WTC11 (cell line): Measurements from ENCODE around the gene SETD1A. TPM values are rescaled to one million over a fixed set of nuclear protein-coding genes. Genes with fewer than 3 reads are reported as not detected.

Experiments used
- ATAC-seq: fragments of 200-7000 bp; cut with Tn5 transposase; 2 replicates; pipeline ENCODE4 v1.10.0; 2021; ENCODE audit warnings: mild to moderate bottlenecking, moderate library complexity
- CTCF ChIA-PET: fragments of 300-600 bp; sonication (Branson Sonifier 250); formaldehyde crosslinking; loops from one replicate; lab custom pipeline; 2021; ENCODE audit warnings: antibody characterized with exemption; lab: Charles Lee
- POLR2A ChIA-PET: fragments of 350-600 bp; sonication (Branson Sonifier 250); formaldehyde crosslinking; loops from one replicate; lab custom pipeline; 2021; ENCODE audit warnings: antibody characterized with exemption; lab: Charles Lee
- DNase-seq: peaks from one replicate; pipeline ENCODE4 v3.0.0; 2021; ENCODE audit warnings: low spot score
- H3K27ac Mint-ChIP-seq: 2 replicates; pipeline ENCODE4 v1.8.0; 2021; ENCODE audit warnings: mixed read lengths
- H3K27me3 Mint-ChIP-seq: 2 replicates; pipeline ENCODE4 v1.8.0; 2021; ENCODE audit warnings: low read depth, mild to moderate bottlenecking, moderate library complexity, mixed read lengths
- H3K36me3 Mint-ChIP-seq: 2 replicates; pipeline ENCODE4 v1.8.0; 2021; ENCODE audit warnings: mixed read lengths
- H3K4me1 Mint-ChIP-seq: 2 replicates; pipeline ENCODE4 v1.8.0; 2022; ENCODE audit warnings: mixed read lengths
- H3K4me3 Mint-ChIP-seq: 2 replicates; pipeline ENCODE4 v1.8.0; 2021; ENCODE audit warnings: mild to moderate bottlenecking, moderate library complexity, mixed read lengths
- H3K9me3 Mint-ChIP-seq: 2 replicates; pipeline ENCODE4 v1.8.0; 2021; ENCODE audit warnings: mixed read lengths
- ATF2 ChIP-seq: sonication (generic); formaldehyde crosslinking; IDR thresholded peaks from 2 replicates; pipeline ENCODE4 v1.8.1; 2022; ENCODE audit warnings: low read depth, missing genetic modification reagents, borderline replicate concordance
- CBFB ChIP-seq: sonication (generic); formaldehyde crosslinking; IDR thresholded peaks from 2 replicates; pipeline ENCODE4 v1.8.1; 2022; ENCODE audit warnings: mild to moderate bottlenecking, low read depth, missing genetic modification reagents
- CREM ChIP-seq: sonication (generic); formaldehyde crosslinking; IDR thresholded peaks from 2 replicates; pipeline ENCODE4 v1.8.1; 2022; ENCODE audit warnings: mild to moderate bottlenecking, missing genetic modification reagents, moderate library complexity
- EMX1 ChIP-seq: fragments of 250-450 bp; sonication (Bioruptor Pico); IDR thresholded peaks from 2 replicates; pipeline ENCODE4 v1.8.0; 2021; ENCODE audit warnings: mild to moderate bottlenecking
- ESRRA ChIP-seq: sonication (generic); formaldehyde crosslinking; IDR thresholded peaks from 2 replicates; pipeline ENCODE4 v1.8.1; 2022; ENCODE audit warnings: mild to moderate bottlenecking, missing genetic modification reagents, borderline replicate concordance
- FOXJ3 ChIP-seq: sonication (generic); formaldehyde crosslinking; IDR thresholded peaks from 2 replicates; pipeline ENCODE4 v1.9.0; 2021; ENCODE audit warnings: missing genetic modification reagents, mild to moderate bottlenecking, borderline replicate concordance
- FOXP4 ChIP-seq: sonication (generic); formaldehyde crosslinking; IDR thresholded peaks from 2 replicates; pipeline ENCODE4 v1.8.0; 2022; ENCODE audit warnings: mild to moderate bottlenecking, missing genetic modification reagents
- GTF2I ChIP-seq: fragments of 250-450 bp; sonication (Bioruptor Pico); conservative IDR thresholded peaks from 2 replicates; pipeline ENCODE4 v1.4.0; 2021; ENCODE audit warnings: mild to moderate bottlenecking
- NFATC4 ChIP-seq: fragments of 250-450 bp; sonication (Bioruptor Pico); IDR thresholded peaks from 2 replicates; pipeline ENCODE4 v1.9.0; 2021; ENCODE audit warnings: mild to moderate bottlenecking
- NR3C1 ChIP-seq: sonication (generic); formaldehyde crosslinking; conservative IDR thresholded peaks from 2 replicates; pipeline ENCODE4 v1.8.1; 2023; ENCODE audit warnings: low read depth, mild to moderate bottlenecking, missing genetic modification reagents
- RELA ChIP-seq: sonication (generic); formaldehyde crosslinking; IDR thresholded peaks from 2 replicates; pipeline ENCODE4 v1.8.1; 2022; ENCODE audit warnings: missing genetic modification reagents, mild to moderate bottlenecking, borderline replicate concordance
- RORB ChIP-seq: fragments of 250-450 bp; sonication (Bioruptor Pico); IDR thresholded peaks from 2 replicates; pipeline ENCODE4 v1.9.0; 2021; ENCODE audit warnings: mild to moderate bottlenecking
- TP53 ChIP-seq: sonication (generic); formaldehyde crosslinking; IDR thresholded peaks from 2 replicates; pipeline ENCODE4 v1.8.1; 2023; ENCODE audit warnings: mild to moderate bottlenecking, missing genetic modification reagents
- ZBTB21 ChIP-seq: sonication (generic); formaldehyde crosslinking; IDR thresholded peaks from 2 replicates; pipeline ENCODE4 v1.8.1; 2023; ENCODE audit warnings: mild to moderate bottlenecking, missing genetic modification reagents, borderline replicate concordance
- ZNF138 ChIP-seq: sonication (generic); formaldehyde crosslinking; conservative IDR thresholded peaks from 2 replicates; pipeline ENCODE4 v1.8.1; 2022; ENCODE audit warnings: mild to moderate bottlenecking, moderate library complexity, missing genetic modification reagents
- ZNF396 ChIP-seq: fragments of 250-450 bp; sonication (Bioruptor Pico); IDR thresholded peaks from 2 replicates; pipeline ENCODE4 v1.8.0; 2021; ENCODE audit warnings: mild to moderate bottlenecking, moderate library complexity, borderline replicate concordance
- total RNA-seq: library from RNA; stranded (reverse); gene quantifications from 3 replicates; pipeline ENCODE4 v1.2.3, GENCODE V29; 2021
- TF ChIP-seq, protein P1 (sequence below): sonication (generic); formaldehyde crosslinking; IDR thresholded peaks from 2 replicates; pipeline ENCODE4 v1.8.0; 2022; ENCODE audit warnings: mild to moderate bottlenecking, missing genetic modification reagents
- TF ChIP-seq, protein P2 (sequence below): sonication (generic); formaldehyde crosslinking; IDR thresholded peaks from 2 replicates; pipeline ENCODE4 v1.8.1; 2022; ENCODE audit warnings: mild to moderate bottlenecking, moderate library complexity, missing genetic modification reagents
- TF ChIP-seq, protein P3 (sequence below): sonication (generic); formaldehyde crosslinking; IDR thresholded peaks from 2 replicates; pipeline ENCODE4 v1.8.0; 2023; ENCODE audit warnings: missing genetic modification reagents, mild to moderate bottlenecking, borderline replicate concordance

The SETD1A gene
- total RNA-seq, 1 experiment from 2014 or later, result 31.1 TPM

DNA sequence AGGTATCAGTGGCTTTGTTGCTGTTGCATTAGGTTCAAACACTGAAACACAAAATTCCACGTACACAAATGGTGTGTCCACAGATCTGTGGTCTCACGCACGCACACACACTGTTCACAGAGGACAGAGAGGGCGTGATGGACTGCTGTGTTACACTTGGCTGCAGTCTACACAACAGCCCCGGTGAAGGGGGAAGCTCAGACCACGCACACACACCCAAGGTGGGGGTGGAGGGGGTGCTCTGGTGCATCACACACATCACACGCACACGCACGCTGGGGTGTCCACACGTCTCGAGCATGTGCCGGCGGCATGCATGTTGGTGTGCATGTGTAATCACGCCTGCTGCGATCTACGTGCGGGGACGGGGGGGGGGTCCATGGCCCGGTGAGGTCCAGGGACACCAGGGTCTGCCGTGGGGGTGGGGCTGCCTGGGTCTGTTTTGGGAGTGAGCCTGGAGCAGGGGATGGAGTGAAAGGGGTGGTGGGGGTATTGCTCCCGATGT is 34.8 kb downstream of the SETD1A start:
- Mint-ChIP-seq H3K4me1 (peaks cover 5% of the 10 kb centered on the region), H3K4me3 (no peak overlapping the region), H3K9me3 (no peaks in the 10 kb centered on the region), H3K27me3 (no peaks in the 10 kb centered on the region), H3K27ac (no peak overlapping the region), H3K36me3 (no peaks in the 10 kb centered on the region)
- ATAC-seq (no peak), DNase-seq (no peak)
- TF ChIP-seq FOXJ3 (CRISPR knock-in tag), result no peak
- no peak for TF ChIP-seq ZBTB21 (CRISPR knock-in tag)
- TF ChIP-seq CREM, result no peak
- no peak for TF ChIP-seq NFATC4 (CRISPR knock-in tag)
- TF ChIP-seq EMX1 (CRISPR knock-in tag), result no peak
- no peak for TF ChIP-seq ATF2
- TF ChIP-seq FOXP4, result no peak
- TF ChIP-seq ZNF396 (CRISPR knock-in tag), result no peak
- no peak for TF ChIP-seq ZNF138
- no peak for TF ChIP-seq CBFB (CRISPR knock-in tag)
- no peak for TF ChIP-seq GTF2I (CRISPR knock-in tag)
- TF ChIP-seq, protein P1, sequence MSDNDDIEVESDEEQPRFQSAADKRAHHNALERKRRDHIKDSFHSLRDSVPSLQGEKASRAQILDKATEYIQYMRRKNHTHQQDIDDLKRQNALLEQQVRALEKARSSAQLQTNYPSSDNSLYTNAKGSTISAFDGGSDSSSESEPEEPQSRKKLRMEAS, result no peak
- TF ChIP-seq ESRRA (CRISPR knock-in tag), result no peak
- ChIA-PET CTCF (interaction anchor here (8.2 kb wide), 1 partner anchor 6 kb away, joined by 79 read pairs; the partner anchor contains the start of gene HSD3B7), POLR2A (no interaction called here)

GRCh38 chr16:30992931-30993816 is 35.6 kb downstream of the SETD1A start:
- Mint-ChIP-seq H3K4me3 (no peak overlapping the region), H3K27ac (peak overlapping the region; percentile 26), H3K9me3 (no peaks in the 10 kb centered on the region), H3K36me3 (no peaks in the 10 kb centered on the region), H3K4me1 (peaks cover 12% of the 10 kb centered on the region), H3K27me3 (peaks cover 3% of the 10 kb centered on the region; the same call in 1 of the 2 replicates)
- ChIA-PET POLR2A (interaction anchor here (0.6 to 1.0 kb wide), 2 partner anchors 19 to 110 kb away, joined by 3 read pairs; no protein-coding TSS in a partner anchor), CTCF (interaction anchor here (1.2 to 8.2 kb wide), 2 partner anchors 7 to 149 kb away, joined by 3 to 79 read pairs; partner anchors contain the start of gene HSD3B7)
- DNase-seq, result no peak
- ATAC-seq, result no peak
- TF ChIP-seq, protein P2, sequence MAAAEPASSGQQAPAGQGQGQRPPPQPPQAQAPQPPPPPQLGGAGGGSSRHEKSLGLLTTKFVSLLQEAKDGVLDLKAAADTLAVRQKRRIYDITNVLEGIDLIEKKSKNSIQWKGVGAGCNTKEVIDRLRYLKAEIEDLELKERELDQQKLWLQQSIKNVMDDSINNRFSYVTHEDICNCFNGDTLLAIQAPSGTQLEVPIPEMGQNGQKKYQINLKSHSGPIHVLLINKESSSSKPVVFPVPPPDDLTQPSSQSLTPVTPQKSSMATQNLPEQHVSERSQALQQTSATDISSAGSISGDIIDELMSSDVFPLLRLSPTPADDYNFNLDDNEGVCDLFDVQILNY (CRISPR knock-in tag), result no peak
- no peak for TF ChIP-seq RELA (CRISPR knock-in tag)
- no peak for TF ChIP-seq NR3C1
- no peak for TF ChIP-seq TP53 (CRISPR knock-in tag)
- TF ChIP-seq, protein P3, sequence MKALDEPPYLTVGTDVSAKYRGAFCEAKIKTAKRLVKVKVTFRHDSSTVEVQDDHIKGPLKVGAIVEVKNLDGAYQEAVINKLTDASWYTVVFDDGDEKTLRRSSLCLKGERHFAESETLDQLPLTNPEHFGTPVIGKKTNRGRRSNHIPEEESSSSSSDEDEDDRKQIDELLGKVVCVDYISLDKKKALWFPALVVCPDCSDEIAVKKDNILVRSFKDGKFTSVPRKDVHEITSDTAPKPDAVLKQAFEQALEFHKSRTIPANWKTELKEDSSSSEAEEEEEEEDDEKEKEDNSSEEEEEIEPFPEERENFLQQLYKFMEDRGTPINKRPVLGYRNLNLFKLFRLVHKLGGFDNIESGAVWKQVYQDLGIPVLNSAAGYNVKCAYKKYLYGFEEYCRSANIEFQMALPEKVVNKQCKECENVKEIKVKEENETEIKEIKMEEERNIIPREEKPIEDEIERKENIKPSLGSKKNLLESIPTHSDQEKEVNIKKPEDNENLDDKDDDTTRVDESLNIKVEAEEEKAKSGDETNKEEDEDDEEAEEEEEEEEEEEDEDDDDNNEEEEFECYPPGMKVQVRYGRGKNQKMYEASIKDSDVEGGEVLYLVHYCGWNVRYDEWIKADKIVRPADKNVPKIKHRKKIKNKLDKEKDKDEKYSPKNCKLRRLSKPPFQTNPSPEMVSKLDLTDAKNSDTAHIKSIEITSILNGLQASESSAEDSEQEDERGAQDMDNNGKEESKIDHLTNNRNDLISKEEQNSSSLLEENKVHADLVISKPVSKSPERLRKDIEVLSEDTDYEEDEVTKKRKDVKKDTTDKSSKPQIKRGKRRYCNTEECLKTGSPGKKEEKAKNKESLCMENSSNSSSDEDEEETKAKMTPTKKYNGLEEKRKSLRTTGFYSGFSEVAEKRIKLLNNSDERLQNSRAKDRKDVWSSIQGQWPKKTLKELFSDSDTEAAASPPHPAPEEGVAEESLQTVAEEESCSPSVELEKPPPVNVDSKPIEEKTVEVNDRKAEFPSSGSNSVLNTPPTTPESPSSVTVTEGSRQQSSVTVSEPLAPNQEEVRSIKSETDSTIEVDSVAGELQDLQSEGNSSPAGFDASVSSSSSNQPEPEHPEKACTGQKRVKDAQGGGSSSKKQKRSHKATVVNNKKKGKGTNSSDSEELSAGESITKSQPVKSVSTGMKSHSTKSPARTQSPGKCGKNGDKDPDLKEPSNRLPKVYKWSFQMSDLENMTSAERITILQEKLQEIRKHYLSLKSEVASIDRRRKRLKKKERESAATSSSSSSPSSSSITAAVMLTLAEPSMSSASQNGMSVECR (CRISPR knock-in tag), result no peak
- no peak for TF ChIP-seq RORB
- no peak for TF ChIP-seq ZNF396 (CRISPR knock-in tag)
